Measurements from ENCODE around the gene SLC38A11.

DNA sequence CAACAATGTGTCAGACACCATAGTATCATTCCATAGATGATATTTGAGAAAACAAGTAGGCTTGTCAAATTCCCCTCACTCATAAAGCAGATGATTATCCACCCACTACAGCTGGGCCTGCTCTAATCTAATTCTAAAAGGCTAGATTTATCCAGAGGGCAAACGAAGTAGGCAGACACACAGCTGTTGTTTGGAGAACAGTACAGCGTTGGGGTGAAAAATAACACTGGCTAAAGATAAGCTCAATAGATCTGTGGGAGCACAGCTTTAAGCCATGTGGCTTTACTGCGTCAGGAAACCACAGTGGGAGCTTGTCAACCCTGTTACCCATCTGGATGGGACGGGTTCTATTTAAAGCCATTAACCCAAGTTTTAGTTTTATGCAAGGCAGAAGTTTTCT lies 64.8 kb downstream of the SLC38A11 start:
- no peak for TF ChIP-seq HDAC2 (IDR thresholded peaks at IDR 0.05; ENCODE audit: borderline replicate concordance in 1 of 2, low read depth in 2 of 2, low read length in 2 of 2)
- TF ChIP-seq PHF8 (conservative IDR thresholded peaks at IDR 0.05; ENCODE audit: low read depth, low read length) = no peak
- no peak for TF ChIP-seq CHD2 (IDR thresholded peaks at IDR 0.05; ENCODE audit: low read length)

All from H1 (cell line).